Loucy (cell line): Measurements from ENCODE around the gene TENT4B.

Experiments used
- H2AFZ ChIP-seq: fragments of 200-600 bp; sonication (generic); 2 replicates; pipeline ENCODE4 v1.6.0; 2016; ENCODE audit warnings: antibody characterized with exemption, mild to moderate bottlenecking, low read length, moderate library complexity
- H3F3A ChIP-seq: fragments of 200-600 bp; 2 replicates; pipeline ENCODE4 v1.6.0; 2016; ENCODE audit warnings: antibody characterized with exemption, low read depth, mild to moderate bottlenecking
- H3K27me3 ChIP-seq: fragments of 200-600 bp; sonication (generic); 2 replicates; pipeline ENCODE4 v1.6.1; 2014; ENCODE audit warnings: low read length, mild to moderate bottlenecking; ENCODE audit not compliant: insufficient read depth, poor library complexity, severe bottlenecking
- H3K36me3 ChIP-seq: fragments of 200-600 bp; sonication (generic); 2 replicates; pipeline ENCODE4 v1.6.1; 2016; ENCODE audit warnings: low read length; ENCODE audit not compliant: insufficient read depth
- H3K4me1 ChIP-seq: fragments of 200-600 bp; sonication (generic); 2 replicates; pipeline ENCODE4 v1.5.1; 2014; ENCODE audit warnings: low read length, mild to moderate bottlenecking; ENCODE audit not compliant: insufficient read depth, poor library complexity, severe bottlenecking
- H3K4me2 ChIP-seq: fragments of 200-600 bp; sonication (generic); 2 replicates; pipeline ENCODE4 v1.6.0; 2014; ENCODE audit warnings: antibody characterized with exemption, low read length, low read depth, mild to moderate bottlenecking; ENCODE audit not compliant: poor library complexity, severe bottlenecking
- H3K4me3 ChIP-seq: fragments of 200-600 bp; sonication (generic); 2 replicates; pipeline ENCODE4 v1.5.1; 2014; ENCODE audit warnings: low read length, mild to moderate bottlenecking, mixed read lengths; ENCODE audit not compliant: poor library complexity, severe bottlenecking
- H3K79me2 ChIP-seq: fragments of 200-600 bp; sonication (generic); 2 replicates; pipeline ENCODE4 v1.6.1; 2014; ENCODE audit warnings: low read length; ENCODE audit not compliant: insufficient read depth
- H3K9ac ChIP-seq: fragments of 200-600 bp; sonication (generic); 2 replicates; pipeline ENCODE4 v1.6.0; 2014; ENCODE audit warnings: mild to moderate bottlenecking, low read depth, low read length, moderate library complexity; ENCODE audit not compliant: poor library complexity, severe bottlenecking
- H3K9me2 ChIP-seq: fragments of 200-600 bp; sonication (generic); replicated peaks from 2 replicates; pipeline ENCODE4 v1.6.1; 2016; ENCODE audit warnings: low read depth, low read length, mixed read lengths
- H3K9me3 ChIP-seq: fragments of 200-600 bp; sonication (generic); 2 replicates; pipeline ENCODE4 v1.6.1; 2014; ENCODE audit warnings: mild to moderate bottlenecking, antibody characterized with exemption, low read length, low read depth; ENCODE audit not compliant: insufficient read depth
- H4K20me1 ChIP-seq: fragments of 200-600 bp; sonication (generic); 2 replicates; pipeline ENCODE4 v1.6.0; 2014; ENCODE audit warnings: antibody characterized with exemption, low read length, mild to moderate bottlenecking; ENCODE audit not compliant: insufficient read depth, poor library complexity, severe bottlenecking
- CTCF ChIP-seq: fragments of 200-600 bp; sonication (generic); conservative IDR thresholded peaks from 2 replicates; pipeline ENCODE4 v1.5.1; 2014; ENCODE audit warnings: mild to moderate bottlenecking, antibody characterized with exemption, low read length
- EZH2phosphoT487 ChIP-seq: fragments of 200-600 bp; IDR thresholded peaks from 2 replicates; pipeline ENCODE4 v1.6.1; 2018; ENCODE audit warnings: antibody characterized with exemption, mild to moderate bottlenecking, moderate library complexity, borderline replicate concordance

TENT4B gene

GRCh38 chr16:50201787-50202186 lies 48.7 kb downstream of the TENT4B start:
- Histone ChIP-seq H3K36me3 (no peaks in the 10 kb centered on the region), H3K27me3 (no peaks in the 10 kb centered on the region), H3K9ac (no peak overlapping the region), H3K4me2 (no peak overlapping the region), H3K79me2 (peaks cover 21% of the 10 kb centered on the region), H3F3A (no peaks in the 10 kb centered on the region), H4K20me1 (no peaks in the 10 kb centered on the region), H3K4me3 (no peak overlapping the region), H3K9me3 (no peaks in the 10 kb centered on the region), H2AFZ (no peak overlapping the region), H3K4me1 (peaks cover 18% of the 10 kb centered on the region), H3K9me2 (no peaks in the 10 kb centered on the region)
- no peak for TF ChIP-seq CTCF
- TF ChIP-seq EZH2phosphoT487: no peak

- peaks cover 9% of the 10 kb centered on the region for H3K4me1 ChIP-seq
- H3F3A ChIP-seq: no peaks in the 10 kb centered on the region
- H3K36me3 ChIP-seq: no peaks in the 10 kb centered on the region
- peaks cover 14% of the 10 kb centered on the region for H3K79me2 ChIP-seq
- H4K20me1 ChIP-seq: no peaks in the 10 kb centered on the region
- H3K27me3 ChIP-seq: no peaks in the 10 kb centered on the region
- no peak overlapping the region for H3K4me3 ChIP-seq
- no peak overlapping the region for H2AFZ ChIP-seq
- H3K9ac ChIP-seq: no peak overlapping the region
- H3K4me2 ChIP-seq: no peak overlapping the region
- no peaks in the 10 kb centered on the region for H3K9me2 ChIP-seq
- TF ChIP-seq CTCF: no peak
- no peaks in the 10 kb centered on the region for H3K9me3 ChIP-seq
These were observed 50.0 kb downstream of the TENT4B start for GRCh38 chr16:50202926-50203624.

GRCh38 chr16:50203681-50204080 lies 50.6 kb downstream of the TENT4B start:
- Histone ChIP-seq H3F3A (no peaks in the 10 kb centered on the region), H4K20me1 (no peaks in the 10 kb centered on the region), H3K4me1 (peaks cover 6% of the 10 kb centered on the region), H3K36me3 (no peaks in the 10 kb centered on the region), H3K79me2 (peaks cover 12% of the 10 kb centered on the region), H3K9ac (no peak overlapping the region), H3K4me3 (no peak overlapping the region), H3K27me3 (no peaks in the 10 kb centered on the region), H3K4me2 (no peak overlapping the region), H3K9me3 (no peaks in the 10 kb centered on the region), H2AFZ (no peak overlapping the region), H3K9me2 (no peaks in the 10 kb centered on the region)
- TF ChIP-seq EZH2phosphoT487: no peak
- TF ChIP-seq CTCF: no peak
